WTC11 (cell line): Measurements from ENCODE around the gene BBS9.

Experiments
- AFF4 ChIP-seq: sonication (generic); formaldehyde crosslinking; IDR thresholded peaks from 2 replicates; pipeline ENCODE4 v1.8.1; 2023; ENCODE audit warnings: mild to moderate bottlenecking, missing genetic modification reagents, borderline replicate concordance
- ATF2 ChIP-seq: sonication (generic); formaldehyde crosslinking; IDR thresholded peaks from 2 replicates; pipeline ENCODE4 v1.8.1; 2022; ENCODE audit warnings: low read depth, missing genetic modification reagents, borderline replicate concordance
- ATF3 ChIP-seq: sonication (generic); formaldehyde crosslinking; conservative IDR thresholded peaks from 2 replicates; pipeline ENCODE4 v1.8.1; 2022; ENCODE audit warnings: mild to moderate bottlenecking, missing genetic modification reagents
- CTCF ChIP-seq: fragments of 200-600 bp; IDR thresholded peaks from 2 replicates; pipeline ENCODE4 v1.8.0; 2022; ENCODE audit warnings: antibody characterized with exemption
- FOXJ3 ChIP-seq: sonication (generic); formaldehyde crosslinking; IDR thresholded peaks from 2 replicates; pipeline ENCODE4 v1.9.0; 2021; ENCODE audit warnings: missing genetic modification reagents, mild to moderate bottlenecking, borderline replicate concordance
- GRHL2 ChIP-seq: fragments of 250-450 bp; sonication (Bioruptor Pico); IDR thresholded peaks from 2 replicates; pipeline ENCODE4 v1.8.0; 2022; ENCODE audit warnings: mild to moderate bottlenecking, moderate library complexity; ENCODE audit not compliant: insufficient replicate concordance, severe bottlenecking
- JUN ChIP-seq: sonication (generic); formaldehyde crosslinking; IDR thresholded peaks from 2 replicates; pipeline ENCODE4 v1.8.0; 2023; ENCODE audit warnings: mild to moderate bottlenecking, missing genetic modification reagents
- KAT7 ChIP-seq: sonication (generic); formaldehyde crosslinking; IDR thresholded peaks from 2 replicates; pipeline ENCODE4 v1.8.1; 2023; ENCODE audit warnings: missing genetic modification reagents, mild to moderate bottlenecking, borderline replicate concordance
- NFYB ChIP-seq: sonication (generic); formaldehyde crosslinking; conservative IDR thresholded peaks from 2 replicates; pipeline ENCODE4 v1.8.0; 2022; ENCODE audit warnings: low read depth, missing genetic modification reagents
- SMAD3 ChIP-seq: sonication (generic); formaldehyde crosslinking; IDR thresholded peaks from 2 replicates; pipeline ENCODE4 v1.8.0; 2022; ENCODE audit warnings: missing genetic modification reagents, mild to moderate bottlenecking, borderline replicate concordance
- SP1 ChIP-seq: sonication (generic); formaldehyde crosslinking; conservative IDR thresholded peaks from 2 replicates; pipeline ENCODE4 v1.8.1; 2022; ENCODE audit warnings: missing genetic modification reagents
- USF2 ChIP-seq: sonication (generic); formaldehyde crosslinking; IDR thresholded peaks from 2 replicates; pipeline ENCODE4 v1.8.1; 2023; ENCODE audit warnings: mild to moderate bottlenecking, missing genetic modification reagents, moderate library complexity
- ZNF416 ChIP-seq: fragments of 250-450 bp; sonication (Bioruptor Pico); IDR thresholded peaks from 2 replicates; pipeline ENCODE4 v1.9.0; 2021; ENCODE audit warnings: mild to moderate bottlenecking, inconsistent platforms
- TF ChIP-seq, protein P1 (sequence below): fragments of 250-450 bp; sonication (Bioruptor Pico); IDR thresholded peaks from 2 replicates; pipeline ENCODE4 v1.9.0; 2021; ENCODE audit warnings: mild to moderate bottlenecking

GRCh38 chr7:33646891-33647391 is 517.6 kb downstream of the BBS9 start:
- no peak for TF ChIP-seq USF2 (CRISPR knock-in tag)
- TF ChIP-seq KAT7 (CRISPR knock-in tag), result no peak
- TF ChIP-seq SP1 (CRISPR knock-in tag), result no peak
- TF ChIP-seq CTCF, result no peak
- no peak for TF ChIP-seq JUN (CRISPR knock-in tag)
- no peak for TF ChIP-seq ATF2
- no peak for TF ChIP-seq GRHL2 (CRISPR knock-in tag)
- no peak for TF ChIP-seq ZNF416 (CRISPR knock-in tag)
- no peak for TF ChIP-seq NFYB (CRISPR knock-in tag)
- TF ChIP-seq ATF3 (CRISPR knock-in tag), result no peak
- TF ChIP-seq FOXJ3 (CRISPR knock-in tag), result no peak
- TF ChIP-seq AFF4 (CRISPR knock-in tag), result no peak
- TF ChIP-seq, protein P1, sequence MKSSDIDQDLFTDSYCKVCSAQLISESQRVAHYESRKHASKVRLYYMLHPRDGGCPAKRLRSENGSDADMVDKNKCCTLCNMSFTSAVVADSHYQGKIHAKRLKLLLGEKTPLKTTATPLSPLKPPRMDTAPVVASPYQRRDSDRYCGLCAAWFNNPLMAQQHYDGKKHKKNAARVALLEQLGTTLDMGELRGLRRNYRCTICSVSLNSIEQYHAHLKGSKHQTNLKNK (CRISPR knock-in tag), result no peak
- no peak for TF ChIP-seq SMAD3 (CRISPR knock-in tag)
